Right lobe of liver (tissue), 6 donors: ENCODE results near the gene EEIG2. TPM values are rescaled to one million over a fixed set of nuclear protein-coding genes. Genes with fewer than 3 reads are reported as not detected.

ENCODE experiments used
- ATAC-seq, 4 donors: fragments of 200-7000 bp; cut with Tn5 transposase; one replicate each; pipeline ENCODE4 v1.9.1; 2020; ENCODE audit warnings: mild to moderate bottlenecking in 4 of 4, moderate library complexity in 4 of 4
- DNase-seq, 3 donors: peaks; one replicate each; pipeline ENCODE4 v3.0.0-alpha.2; 2020
- H3K27ac ChIP-seq, 3 donors: fragments of 200-600 bp; one replicate each; pipeline ENCODE4 v1.8.0; 2022
- H3K27me3 ChIP-seq, 2 donors: fragments of 200-600 bp; one replicate each; pipeline ENCODE4 v1.8.0; 2022
- H3K36me3 ChIP-seq, 4 donors: fragments of 200-600 bp; sonication (generic) in 1 of 4; one replicate each; pipeline versions ENCODE4 v1.5.1 to v1.8.0; 2017 to 2022; ENCODE audit warnings: control low read depth in 1 of 4
- H3K4me1 ChIP-seq, 4 donors: fragments of 200-600 bp; sonication (generic) in 1 of 4; one replicate each; pipeline versions ENCODE4 v1.5.1 to v1.8.0; 2017 to 2022; ENCODE audit warnings: control low read depth in 1 of 4
- H3K4me3 ChIP-seq, 3 donors: fragments of 200-600 bp; one replicate each; pipeline ENCODE4 v1.8.0; 2022
- H3K9me3 ChIP-seq, 4 donors: fragments of 200-600 bp; sonication (generic) in 1 of 4; one replicate each; pipeline versions ENCODE4 v1.5.1 to v1.8.0; 2017 to 2022; ENCODE audit warnings: control low read depth in 1 of 4
- POLR2A ChIP-seq: fragments of 450-650 bp; IDR thresholded peaks from one replicate; pipeline ENCODE4 v1.6.1; 2017; ENCODE audit warnings: antibody characterized with exemption, mild to moderate bottlenecking
- WGBS: methylation state at CpG from one replicate; pipeline ENCODE4 v1.1.6; 2018; ENCODE audit warnings: low coverage, low lambda C conversion rate; ENCODE audit not compliant: insufficient coverage; ENCODE audit errors: missing lambda C conversion rate; 5-methylcytosine and 5-hydroxymethylcytosine counted together
- intact Hi-C, 2 donors: fragments of 100-400 bp; cut with DNase I; formaldehyde crosslinking; loops; one replicate each; pipeline versions ENCODE4 v1.11.2 to v1.14.1; 2022
- total RNA-seq, 6 experiments: library from RNA; depleted of rRNA in 2 of 6; stranded (reverse); fragments of >200 nt in 2 of 6; fragmentation: NEBNext Ultra II Directional in 3 of 6; extraction: Animal tissue kit (Norgen Biotek cat#: 25700) in 3 of 6; gene quantifications; one replicate each; pipeline versions ENCODE4 v1.1.0 to v1.2.4, GENCODE V29; 2016 to 2023
- TF ChIP-seq, protein P1 (sequence below), 4 donors: fragments of 200-600 bp in 3 of 4; fragments of 450-650 bp in 1 of 4; IDR thresholded peaks; one replicate each; pipeline versions ENCODE4 v1.5.1 to v1.8.0; 2016 to 2022; ENCODE audit warnings: antibody characterized with exemption in 4 of 4, mild to moderate bottlenecking in 2 of 4
- donor health status: DM: no; HTN: yes; CAD: no.
- donor health status: DM: no; HTN: no; CAD: no.
- donor health status: DM: no; HTN: no; CAD: no.
- donor health status: DM: no; HTN: yes; CAD: no.
- donor health status: DM: no; HTN: yes; CAD: no.

Gene EEIG2
- total RNA-seq, 6 experiments from 2014 or later, result 0.88 to 6.5 (median 2.6) TPM

DNA sequence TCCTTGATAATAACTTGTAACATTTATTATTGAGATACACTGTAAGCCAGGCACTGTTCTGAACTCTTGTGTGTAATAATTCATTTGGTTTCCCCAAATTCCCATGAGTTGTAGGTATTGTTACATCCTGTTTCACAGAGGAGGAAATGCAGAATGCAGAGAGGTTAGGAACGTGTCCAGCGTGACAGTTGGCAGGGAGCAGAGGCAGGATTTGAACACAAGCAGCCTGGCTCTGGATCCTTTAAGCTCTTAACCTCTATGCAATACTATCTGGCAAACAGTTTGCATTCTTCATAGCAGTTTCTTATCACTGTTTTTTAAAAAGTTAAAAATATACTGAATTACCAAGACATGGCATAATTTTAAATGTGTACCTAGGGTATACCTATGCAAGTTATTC, 30.5 kb downstream of the EEIG2 start:
- WGBS, result 36% methylated on average over 2 of the region's 2 CpGs
- H3K27me3 ChIP-seq, result no peaks in the 10 kb centered on the region
- no peak for TF ChIP-seq POLR2A
- TF ChIP-seq, protein P1, sequence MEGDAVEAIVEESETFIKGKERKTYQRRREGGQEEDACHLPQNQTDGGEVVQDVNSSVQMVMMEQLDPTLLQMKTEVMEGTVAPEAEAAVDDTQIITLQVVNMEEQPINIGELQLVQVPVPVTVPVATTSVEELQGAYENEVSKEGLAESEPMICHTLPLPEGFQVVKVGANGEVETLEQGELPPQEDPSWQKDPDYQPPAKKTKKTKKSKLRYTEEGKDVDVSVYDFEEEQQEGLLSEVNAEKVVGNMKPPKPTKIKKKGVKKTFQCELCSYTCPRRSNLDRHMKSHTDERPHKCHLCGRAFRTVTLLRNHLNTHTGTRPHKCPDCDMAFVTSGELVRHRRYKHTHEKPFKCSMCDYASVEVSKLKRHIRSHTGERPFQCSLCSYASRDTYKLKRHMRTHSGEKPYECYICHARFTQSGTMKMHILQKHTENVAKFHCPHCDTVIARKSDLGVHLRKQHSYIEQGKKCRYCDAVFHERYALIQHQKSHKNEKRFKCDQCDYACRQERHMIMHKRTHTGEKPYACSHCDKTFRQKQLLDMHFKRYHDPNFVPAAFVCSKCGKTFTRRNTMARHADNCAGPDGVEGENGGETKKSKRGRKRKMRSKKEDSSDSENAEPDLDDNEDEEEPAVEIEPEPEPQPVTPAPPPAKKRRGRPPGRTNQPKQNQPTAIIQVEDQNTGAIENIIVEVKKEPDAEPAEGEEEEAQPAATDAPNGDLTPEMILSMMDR (IDR thresholded peaks at IDR 0.05), result no peak
- no peaks in the 10 kb centered on the region for H3K36me3 ChIP-seq
- DNase-seq (no peak), ATAC-seq (peak in 3 of 4 donors; percentile 39 to 54 (median 53))
- no peaks in the 10 kb centered on the region for H3K4me1 ChIP-seq
- no peak overlapping the region for H3K4me3 ChIP-seq
- peak overlapping the region in 1 of 3 donors; percentile 41 for H3K27ac ChIP-seq
- no peaks in the 10 kb centered on the region for H3K9me3 ChIP-seq
- intact Hi-C loops, result no loop called here

DNA sequence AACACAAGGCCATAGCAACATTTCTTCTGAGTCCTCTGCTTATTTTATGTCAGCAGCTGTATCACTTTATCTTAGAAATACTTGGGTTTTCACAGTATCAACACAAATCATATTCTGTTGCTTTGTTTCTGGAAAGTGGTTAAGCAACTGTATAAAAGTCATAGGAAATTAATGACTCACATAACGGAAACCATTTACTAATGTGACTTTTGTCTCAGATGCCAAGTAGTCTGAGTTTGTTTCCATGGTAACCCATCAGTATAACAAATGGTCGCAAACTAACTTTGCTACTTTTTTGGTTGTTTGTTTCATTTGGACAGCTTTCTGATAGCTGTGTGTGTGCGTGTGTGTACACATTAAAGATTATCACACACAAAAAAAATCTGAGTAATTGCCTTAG, 31.1 kb downstream of the EEIG2 start:
- TF ChIP-seq, protein P1 (IDR thresholded peaks at IDR 0.05), result no peak
- TF ChIP-seq POLR2A, result no peak
- WGBS, result 26% methylated on average over 3 of the region's 3 CpGs
- H3K4me1 ChIP-seq, result no peaks in the 10 kb centered on the region
- H3K27me3 ChIP-seq, result no peaks in the 10 kb centered on the region
- peak overlapping the region in 2 of 3 donors; percentile 16 to 41 for H3K27ac ChIP-seq
- no peaks in the 10 kb centered on the region for H3K9me3 ChIP-seq
- ATAC-seq, result peak; percentile 44 to 74 (median 60)
- H3K36me3 ChIP-seq, result no peaks in the 10 kb centered on the region
- intact Hi-C loops, result no loop called here
- DNase-seq, result no peak
- H3K4me3 ChIP-seq, result no peak overlapping the region

DNA sequence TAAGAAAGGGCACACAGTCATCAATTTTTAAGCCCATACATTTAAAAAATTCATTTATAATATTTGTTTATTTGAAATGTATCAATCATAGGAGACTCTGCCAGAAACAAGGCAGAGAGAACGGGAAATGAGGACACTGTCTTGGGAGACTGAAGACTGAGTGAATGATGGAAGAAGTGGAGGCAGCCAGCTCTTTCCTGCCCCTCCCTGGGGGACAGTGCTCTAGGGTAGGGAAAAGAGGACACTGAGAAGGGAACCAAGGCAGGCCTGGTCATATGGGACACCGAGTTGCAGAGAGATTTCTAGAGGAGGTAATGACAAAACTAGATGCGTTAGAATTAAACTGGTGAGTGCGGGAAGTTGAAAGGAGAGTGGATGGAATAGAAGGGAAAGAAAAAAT, 31.6 kb downstream of the EEIG2 start:
- TF ChIP-seq, protein P1 (IDR thresholded peaks at IDR 0.05), result no peak
- 65% methylated on average over 4 of the region's 4 CpGs for WGBS
- no peak for DNase-seq
- intact Hi-C loops, result no loop called here
- peak; percentile 24 to 49 (median 46) for ATAC-seq
- Histone ChIP-seq H3K27me3 (no peaks in the 10 kb centered on the region), H3K4me3 (no peak overlapping the region), H3K9me3 (no peaks in the 10 kb centered on the region), H3K27ac (peak overlapping the region in 2 of 3 donors; percentile 2 to 16), H3K4me1 (no peaks in the 10 kb centered on the region), H3K36me3 (no peaks in the 10 kb centered on the region)

DNA sequence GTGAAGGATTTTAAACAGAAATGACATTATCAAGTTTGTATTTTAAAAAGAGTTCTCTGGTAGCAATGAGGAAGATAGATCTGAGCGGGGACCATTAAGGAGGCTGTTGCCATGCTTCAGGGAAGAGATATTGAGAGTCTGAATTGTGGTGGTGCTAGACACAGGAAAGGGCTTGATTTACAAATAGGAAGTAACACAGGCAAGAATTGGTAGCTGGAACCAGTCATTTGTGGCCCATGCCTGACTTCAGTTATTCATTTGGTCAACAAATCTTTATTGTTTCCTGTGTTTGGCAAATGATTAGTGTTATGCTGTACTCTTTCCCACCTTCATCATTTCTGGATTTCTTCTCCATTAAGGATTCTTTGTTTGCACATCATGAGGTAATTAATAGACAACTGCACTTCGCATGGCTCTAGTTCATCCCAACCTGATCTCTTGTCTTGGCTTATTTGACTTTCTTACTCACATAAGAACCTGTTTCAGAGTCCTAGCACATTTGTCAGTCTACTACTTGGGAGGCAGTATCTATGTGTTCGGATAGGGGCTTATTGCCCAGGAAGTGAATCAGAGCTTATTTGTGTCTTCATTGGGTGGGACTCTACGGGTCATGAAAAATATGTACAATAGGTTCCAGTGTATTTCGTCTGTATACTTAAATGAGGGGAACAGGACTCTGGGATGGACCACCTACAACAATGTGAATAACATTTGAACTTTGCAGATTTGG, 32.3 kb downstream of the EEIG2 start:
- DNase-seq, result no peak
- intact Hi-C loops, result no loop called here
- peak overlapping the region in 1 of 3 donors; percentile 2 for H3K27ac ChIP-seq
- H3K36me3 ChIP-seq, result no peaks in the 10 kb centered on the region
- 77% methylated on average over 5 of the region's 5 CpGs for WGBS
- H3K4me1 ChIP-seq, result no peaks in the 10 kb centered on the region
- H3K27me3 ChIP-seq, result no peaks in the 10 kb centered on the region
- ATAC-seq, result peak in 3 of 4 donors; percentile 21 to 46 (median 34)
- no peaks in the 10 kb centered on the region for H3K9me3 ChIP-seq
- TF ChIP-seq, protein P1 (IDR thresholded peaks at IDR 0.05), result no peak
- TF ChIP-seq POLR2A, result no peak
- no peak overlapping the region for H3K4me3 ChIP-seq
